H1 (cell line): Measurements from ENCODE around the gene P4HB. TPM values are rescaled to one million over a fixed set of nuclear protein-coding genes. Genes with fewer than 3 reads are reported as not detected.

Experiments
- CTBP2 ChIP-seq: IDR thresholded peaks from 2 replicates; pipeline ENCODE4 v1.7.0; 2011; ENCODE audit warnings: borderline replicate concordance, mild to moderate bottlenecking, moderate library complexity, mixed read lengths, low read length; ENCODE audit not compliant: insufficient read depth, insufficient read length
- EP300 ChIP-seq, 2 experiments: IDR thresholded peaks; 1 replicate in 1 of 2; 2 replicates in 1 of 2; pipeline ENCODE4 v1.6.1; 2011 to 2012; ENCODE audit warnings: low read depth in 2 of 2, low read length in 2 of 2, mild to moderate bottlenecking in 2 of 2, borderline replicate concordance in 1 of 2, inconsistent platforms in 1 of 2, moderate library complexity in 1 of 2
- GABPA ChIP-seq: IDR thresholded peaks from 2 replicates; pipeline ENCODE4 v1.6.1; 2011; ENCODE audit warnings: mild to moderate bottlenecking, low read length, moderate library complexity, borderline replicate concordance; ENCODE audit not compliant: insufficient read depth
- KDM1A ChIP-seq: fragments of 200-600, 300-600 bp; sonication (generic); IDR thresholded peaks from 2 replicates; pipeline ENCODE4 v1.7.1; 2016; ENCODE audit warnings: mild to moderate bottlenecking, low read length, borderline replicate concordance
- POLR2AphosphoS5 ChIP-seq: IDR thresholded peaks from 2 replicates; pipeline ENCODE4 v1.6.1; 2011; ENCODE audit warnings: low read depth, low read length
- RBBP5 ChIP-seq: IDR thresholded peaks from 2 replicates; pipeline ENCODE4 v1.7.1; 2012; ENCODE audit warnings: low read depth, mild to moderate bottlenecking, inconsistent platforms, low read length, moderate library complexity, borderline replicate concordance
- SIN3A ChIP-seq, 2 experiments: IDR thresholded peaks in 1 of 2; conservative IDR thresholded peaks in 1 of 2; 2 replicates each; pipeline ENCODE4 v1.6.1; 2011 to 2012; ENCODE audit warnings: low read length in 2 of 2, improper control_type of control experiment in 1 of 2, low read depth in 1 of 2, mild to moderate bottlenecking in 1 of 2
- SP1 ChIP-seq: IDR thresholded peaks from 2 replicates; pipeline ENCODE4 v1.6.1; 2011; ENCODE audit warnings: low read depth, low read length
- TAF1 ChIP-seq: IDR thresholded peaks from 2 replicates; pipeline ENCODE4 v1.6.1; 2011; ENCODE audit warnings: mild to moderate bottlenecking, low read depth, low read length
- TAF7 ChIP-seq: optimal IDR thresholded peaks from 2 replicates; pipeline ENCODE3; 2011; ENCODE audit warnings: low read depth, mild to moderate bottlenecking, inconsistent platforms, low read length, moderate library complexity, borderline replicate concordance
- TEAD4 ChIP-seq: IDR thresholded peaks from 2 replicates; pipeline ENCODE4 v1.6.1; 2012; ENCODE audit warnings: low read depth, low read length, inconsistent platforms, mixed read lengths
- polyA plus RNA-seq, 7 experiments: library from polyadenylated mRNA; depleted of rRNA in 3 of 7; stranded (reverse) in 5 of 7; unstranded in 2 of 7; fragments of >200 nt in 5 of 7; fragments of 200-250 nt in 2 of 7; gene quantifications; 1 replicate in 5 of 7; 2 replicates in 1 of 7; 4 replicates in 1 of 7; pipeline versions ENCODE4 v1.2.1 to v1.2.3, GENCODE V29; 2011 to 2013; ENCODE audit warnings: missing spikeins in 2 of 7, mixed read lengths in 2 of 7
- total RNA-seq: library from RNA; stranded (reverse); fragmentation: NEBNext Ultra II Directional; extraction: Animal tissue kit (Norgen Biotek cat#: 25700); gene quantifications from 2 replicates; pipeline ENCODE4 v1.2.1, GENCODE V29; 2021
- TF ChIP-seq, protein P1 (sequence below): IDR thresholded peaks from 2 replicates; pipeline ENCODE4 v1.6.1; 2011; ENCODE audit warnings: low read length, improper control_type of control experiment
- TF ChIP-seq, protein P2 (sequence below), 3 experiments: IDR thresholded peaks; 1 replicate in 2 of 3; 2 replicates in 1 of 3; pipeline versions ENCODE4 v1.5.1 to v1.6.1; 2011; ENCODE audit warnings: low read length in 3 of 3, mild to moderate bottlenecking in 3 of 3, inconsistent platforms in 2 of 3, low read depth in 1 of 3, moderate library complexity in 1 of 3; ENCODE audit not compliant: insufficient read depth in 1 of 3; ENCODE audit errors: control extremely low read depth in 1 of 3
- TF ChIP-seq, protein P3 (sequence below): IDR thresholded peaks from 2 replicates; pipeline ENCODE4 v1.6.1; 2012; ENCODE audit warnings: inconsistent platforms
- TF ChIP-seq, protein P4 (sequence below): IDR thresholded peaks from 2 replicates; pipeline ENCODE4 v1.6.1; 2012; ENCODE audit warnings: low read length, inconsistent platforms

Gene P4HB
- total and polyA plus RNA-seq, 2 of the 8 experiments (the other 6 are each of a cell fraction or from before 2014, with no cell fraction given), result 41.4 to 379 TPM

DNA sequence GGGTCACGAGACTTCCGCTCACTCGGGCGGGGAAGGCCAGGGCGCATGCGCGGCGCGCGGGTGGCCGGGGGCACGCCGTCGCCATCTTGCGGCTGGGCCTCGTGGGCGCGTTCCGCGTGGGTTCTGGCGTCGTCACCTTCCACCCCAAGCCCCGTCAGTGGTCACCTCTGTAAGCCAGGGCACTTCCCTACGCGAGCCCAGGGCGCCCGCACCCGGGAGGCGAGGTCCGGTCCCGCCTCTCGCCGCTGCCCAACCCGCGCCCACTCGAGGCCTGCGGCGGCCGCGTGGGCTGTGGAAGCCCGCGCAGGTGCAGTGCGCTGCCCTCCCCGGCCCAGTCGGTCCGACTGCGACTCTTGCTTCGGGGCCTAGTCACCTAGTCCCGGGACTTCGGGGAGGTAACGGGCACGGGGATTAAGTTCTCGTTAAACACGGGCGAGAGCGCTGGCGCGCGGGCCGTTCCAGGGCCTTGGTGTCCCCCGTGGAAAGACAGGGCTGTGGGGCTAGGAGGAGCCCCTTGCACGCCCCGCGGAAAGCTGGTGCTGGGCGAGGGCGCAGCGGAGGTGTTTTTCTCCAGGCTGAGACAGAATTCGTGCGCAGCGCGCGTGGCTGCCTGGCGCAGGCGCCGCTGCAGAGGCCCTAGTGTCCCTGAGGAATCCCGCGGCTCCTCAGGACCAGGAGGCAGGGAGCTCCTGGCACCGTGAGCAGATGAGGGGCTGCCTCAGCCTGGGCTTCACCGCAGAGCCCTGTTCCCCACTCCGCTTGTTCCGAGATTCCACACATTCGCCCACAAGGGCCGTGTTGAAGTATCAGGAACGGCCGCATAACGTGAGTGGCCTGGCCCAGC is 11.3 kb upstream of the P4HB start (continued):
- TF ChIP-seq, protein P1, sequence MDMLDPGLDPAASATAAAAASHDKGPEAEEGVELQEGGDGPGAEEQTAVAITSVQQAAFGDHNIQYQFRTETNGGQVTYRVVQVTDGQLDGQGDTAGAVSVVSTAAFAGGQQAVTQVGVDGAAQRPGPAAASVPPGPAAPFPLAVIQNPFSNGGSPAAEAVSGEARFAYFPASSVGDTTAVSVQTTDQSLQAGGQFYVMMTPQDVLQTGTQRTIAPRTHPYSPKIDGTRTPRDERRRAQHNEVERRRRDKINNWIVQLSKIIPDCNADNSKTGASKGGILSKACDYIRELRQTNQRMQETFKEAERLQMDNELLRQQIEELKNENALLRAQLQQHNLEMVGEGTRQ, result peak; percentile 66
- TF ChIP-seq, protein P2, sequence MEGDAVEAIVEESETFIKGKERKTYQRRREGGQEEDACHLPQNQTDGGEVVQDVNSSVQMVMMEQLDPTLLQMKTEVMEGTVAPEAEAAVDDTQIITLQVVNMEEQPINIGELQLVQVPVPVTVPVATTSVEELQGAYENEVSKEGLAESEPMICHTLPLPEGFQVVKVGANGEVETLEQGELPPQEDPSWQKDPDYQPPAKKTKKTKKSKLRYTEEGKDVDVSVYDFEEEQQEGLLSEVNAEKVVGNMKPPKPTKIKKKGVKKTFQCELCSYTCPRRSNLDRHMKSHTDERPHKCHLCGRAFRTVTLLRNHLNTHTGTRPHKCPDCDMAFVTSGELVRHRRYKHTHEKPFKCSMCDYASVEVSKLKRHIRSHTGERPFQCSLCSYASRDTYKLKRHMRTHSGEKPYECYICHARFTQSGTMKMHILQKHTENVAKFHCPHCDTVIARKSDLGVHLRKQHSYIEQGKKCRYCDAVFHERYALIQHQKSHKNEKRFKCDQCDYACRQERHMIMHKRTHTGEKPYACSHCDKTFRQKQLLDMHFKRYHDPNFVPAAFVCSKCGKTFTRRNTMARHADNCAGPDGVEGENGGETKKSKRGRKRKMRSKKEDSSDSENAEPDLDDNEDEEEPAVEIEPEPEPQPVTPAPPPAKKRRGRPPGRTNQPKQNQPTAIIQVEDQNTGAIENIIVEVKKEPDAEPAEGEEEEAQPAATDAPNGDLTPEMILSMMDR (IDR thresholded peaks at IDR 0.05; ENCODE audit: control extremely low read depth in 1 of 3, insufficient read depth in 1 of 3, low read depth in 1 of 3, low read length in 3 of 3), result peak in 1 of 3 experiments; percentile 2; a peak in 1 of 4 replicates
- TF ChIP-seq TAF1, result 0 out of 2 replicates have a peak, but pooled peaks have one; percentile 23
- TF ChIP-seq GABPA, result peak; percentile 68; the same call in 1 of the 2 replicates
- peak; percentile 27 for TF ChIP-seq CTBP2
- no peak for TF ChIP-seq TEAD4
- peak in 1 of 2 experiments; percentile 66; a peak in 2 of 4 replicates for TF ChIP-seq SIN3A (conservative IDR thresholded peaks at IDR 0.05 in 1 of 2, IDR thresholded peaks at IDR 0.05 in 1 of 2; ENCODE audit: low read depth in 1 of 2, low read length in 2 of 2)
- TF ChIP-seq SP1, result no peak
- no peak for TF ChIP-seq EP300 (IDR thresholded peaks at IDR 0.05; ENCODE audit: borderline replicate concordance in 1 of 2, low read depth in 2 of 2, low read length in 2 of 2)
- TF ChIP-seq, protein P3, sequence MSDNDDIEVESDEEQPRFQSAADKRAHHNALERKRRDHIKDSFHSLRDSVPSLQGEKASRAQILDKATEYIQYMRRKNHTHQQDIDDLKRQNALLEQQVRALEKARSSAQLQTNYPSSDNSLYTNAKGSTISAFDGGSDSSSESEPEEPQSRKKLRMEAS, result peak; percentile 92
- TF ChIP-seq POLR2AphosphoS5, result peak; percentile 78; the same call in 1 of the 2 replicates
- TF ChIP-seq TAF7, result peak; percentile 60
- no peak for TF ChIP-seq RBBP5
- TF ChIP-seq, protein P4, sequence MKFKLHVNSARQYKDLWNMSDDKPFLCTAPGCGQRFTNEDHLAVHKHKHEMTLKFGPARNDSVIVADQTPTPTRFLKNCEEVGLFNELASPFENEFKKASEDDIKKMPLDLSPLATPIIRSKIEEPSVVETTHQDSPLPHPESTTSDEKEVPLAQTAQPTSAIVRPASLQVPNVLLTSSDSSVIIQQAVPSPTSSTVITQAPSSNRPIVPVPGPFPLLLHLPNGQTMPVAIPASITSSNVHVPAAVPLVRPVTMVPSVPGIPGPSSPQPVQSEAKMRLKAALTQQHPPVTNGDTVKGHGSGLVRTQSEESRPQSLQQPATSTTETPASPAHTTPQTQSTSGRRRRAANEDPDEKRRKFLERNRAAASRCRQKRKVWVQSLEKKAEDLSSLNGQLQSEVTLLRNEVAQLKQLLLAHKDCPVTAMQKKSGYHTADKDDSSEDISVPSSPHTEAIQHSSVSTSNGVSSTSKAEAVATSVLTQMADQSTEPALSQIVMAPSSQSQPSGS, result no peak
- no peak for TF ChIP-seq KDM1A
